GM21447 (cell line): ENCODE measurements around the gene CADM4.
A peak's percentile ranks its signal among the peaks of the same experiment; 100 is the strongest.
"Not testable (repeated sequence)": the region's sequence is repeated elsewhere in the genome, so short reads cannot be mapped to it uniquely, and the experiment has no call there.

ENCODE experiments used
- ATAC-seq: cut with Tn5 transposase; IDR thresholded peaks from one replicate; pipeline ENCODE4 v1.9.1; 2021; ENCODE audit not compliant: unreplicated experiment

The CADM4 gene

GRCh38 chr19:43589678-43590077 lies 50.0 kb downstream of the CADM4 start:
- no peak for ATAC-seq

- no peak for ATAC-seq
Measured at GRCh38 chr19:43589277-43589676, 50.4 kb downstream of the CADM4 start.

DNA sequence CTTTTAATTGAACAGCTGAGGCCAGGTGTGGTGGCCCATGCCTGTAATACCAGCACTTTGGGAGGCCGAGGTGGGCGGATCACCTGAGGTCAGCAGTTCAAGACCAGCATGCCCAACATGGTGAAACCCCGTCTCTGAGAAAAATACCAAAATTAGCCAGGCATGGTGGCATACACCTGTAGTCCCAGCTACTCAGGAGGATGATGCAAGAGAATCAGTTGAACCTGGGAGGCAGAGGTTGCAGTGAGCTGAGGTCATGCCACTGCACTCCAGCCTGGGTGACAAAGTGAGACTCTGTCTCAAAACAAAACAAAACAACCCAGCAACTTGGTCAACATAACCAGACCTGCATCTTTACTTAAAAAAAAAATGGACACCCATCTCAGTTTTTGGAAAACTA lies 52.6 kb downstream of the CADM4 start:
- ATAC-seq, result not testable (repeated sequence)

DNA sequence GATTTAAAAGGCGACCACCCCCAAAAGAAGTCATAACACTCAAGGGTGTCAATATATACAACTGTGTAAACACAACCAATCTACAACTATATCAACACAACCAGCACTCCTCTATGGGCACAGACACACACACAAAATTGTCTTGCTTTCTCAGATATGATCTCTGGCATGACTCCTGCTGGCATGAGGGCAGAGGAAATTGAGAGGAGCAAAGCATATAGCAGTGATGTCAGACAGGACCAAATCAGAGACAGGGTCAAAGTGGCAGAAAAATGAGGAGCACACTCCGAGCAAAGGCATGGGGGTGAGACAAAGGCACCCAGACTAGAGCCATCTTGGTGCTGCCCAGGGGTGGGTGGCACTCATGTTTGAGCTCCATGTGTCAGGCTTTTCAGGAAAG lies 53.3 kb downstream of the CADM4 start:
- ATAC-seq, result no peak

DNA sequence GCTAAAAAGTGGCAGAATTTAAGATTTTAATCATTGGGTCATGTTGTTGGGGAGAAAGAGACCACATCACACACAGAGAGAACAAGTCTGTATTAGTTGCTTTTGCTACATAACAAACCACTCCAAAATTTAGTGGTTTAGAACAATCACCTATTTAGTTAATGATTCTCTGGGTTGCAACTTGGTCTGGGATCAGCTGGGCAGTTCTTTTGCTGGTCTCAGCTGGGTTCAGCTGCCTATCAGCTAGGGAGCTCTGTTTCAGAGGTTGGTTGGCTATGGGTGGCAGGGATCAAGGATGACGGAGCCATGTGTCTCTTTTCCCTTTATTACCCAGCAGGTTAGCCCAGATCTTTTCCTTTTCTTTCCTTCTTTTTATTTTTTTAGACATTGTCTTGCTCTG lies 55.2 kb downstream of the CADM4 start:
- ATAC-seq, result no peak

DNA sequence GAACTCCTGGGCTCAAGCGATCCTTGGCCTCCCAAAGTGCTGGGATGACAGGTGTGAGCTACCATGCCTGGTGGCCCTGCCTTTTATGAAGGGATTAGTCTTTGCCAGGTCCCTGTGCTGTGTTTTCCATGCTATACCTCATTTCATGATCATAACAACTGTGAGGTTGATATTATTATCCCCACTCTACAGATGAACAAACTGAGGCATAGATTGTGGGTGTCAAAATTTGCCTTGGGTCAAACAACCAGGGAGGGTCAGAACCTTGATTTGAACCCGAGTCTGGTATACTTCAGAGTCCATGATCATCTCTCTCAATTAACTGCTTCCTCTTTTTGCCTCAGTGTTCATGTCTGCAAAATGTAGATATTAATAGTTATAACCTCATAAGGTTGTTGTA lies 57.2 kb downstream of the CADM4 start:
- no peak for ATAC-seq

DNA sequence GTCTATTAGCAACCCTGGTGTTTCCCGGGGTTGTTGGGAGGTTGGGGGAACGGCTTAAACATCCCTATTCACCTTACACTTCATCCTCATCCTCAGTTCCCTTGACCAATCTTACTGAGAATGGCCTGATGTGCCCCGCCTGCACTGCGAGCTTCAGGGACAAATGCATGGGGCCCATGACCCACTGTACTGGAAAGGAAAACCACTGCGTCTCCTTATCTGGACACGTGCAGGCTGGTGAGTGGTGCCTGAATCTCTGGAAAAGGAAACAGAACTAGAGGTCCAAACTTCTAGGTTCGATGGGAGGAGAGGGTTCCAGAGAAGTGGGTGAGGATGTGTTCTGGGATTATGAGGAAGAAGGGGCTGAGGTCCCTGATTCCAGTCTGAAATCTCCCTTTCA lies 58.2 kb downstream of the CADM4 start:
- no peak for ATAC-seq

- ATAC-seq, result no peak
Measured at GRCh38 chr19:43578787-43579186, 60.9 kb downstream of the CADM4 start.

DNA sequence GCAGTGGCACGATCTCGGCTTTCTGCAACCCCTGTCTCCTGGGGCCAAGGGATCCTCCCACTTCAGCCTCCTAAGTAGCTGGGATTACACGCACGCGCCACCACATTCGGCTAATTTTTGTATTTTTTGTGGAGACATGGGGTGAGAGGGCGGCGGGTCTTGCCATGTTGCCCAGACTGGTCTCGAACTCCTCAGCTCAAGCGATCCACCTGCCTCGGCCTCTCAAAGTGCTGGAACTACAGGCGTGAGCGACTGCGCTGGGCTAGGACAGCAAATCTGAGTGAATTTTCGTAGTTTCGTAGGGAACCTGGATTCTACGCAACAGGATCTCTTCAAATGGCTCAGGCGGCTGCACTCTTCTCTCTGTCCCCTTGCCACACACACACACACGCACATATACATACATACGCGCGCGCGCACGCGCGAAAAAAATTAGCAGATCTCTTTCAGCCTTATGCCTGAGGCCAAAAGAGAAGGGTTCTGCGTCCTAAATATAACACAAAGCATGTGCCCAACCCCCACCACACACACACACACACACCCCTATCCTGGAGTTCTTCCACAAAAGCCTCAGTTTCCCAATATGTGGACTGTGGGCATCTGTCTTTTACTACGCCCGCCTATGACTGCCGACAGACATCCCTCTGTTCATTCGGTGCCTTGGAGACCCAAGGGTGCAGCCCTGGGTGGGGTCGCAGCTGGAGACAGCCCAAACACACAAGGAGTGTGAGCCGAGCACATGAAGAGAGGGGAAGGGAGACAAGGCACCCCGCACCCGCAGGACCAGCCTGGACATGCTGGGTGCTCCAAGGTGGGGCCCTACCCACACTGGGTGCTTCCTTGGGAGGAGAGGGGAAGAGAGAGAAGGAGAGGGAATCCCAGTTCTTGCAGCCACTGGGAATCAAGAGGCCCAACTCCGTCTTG lies 63.4 kb downstream of the CADM4 start:
- no peak for ATAC-seq

DNA sequence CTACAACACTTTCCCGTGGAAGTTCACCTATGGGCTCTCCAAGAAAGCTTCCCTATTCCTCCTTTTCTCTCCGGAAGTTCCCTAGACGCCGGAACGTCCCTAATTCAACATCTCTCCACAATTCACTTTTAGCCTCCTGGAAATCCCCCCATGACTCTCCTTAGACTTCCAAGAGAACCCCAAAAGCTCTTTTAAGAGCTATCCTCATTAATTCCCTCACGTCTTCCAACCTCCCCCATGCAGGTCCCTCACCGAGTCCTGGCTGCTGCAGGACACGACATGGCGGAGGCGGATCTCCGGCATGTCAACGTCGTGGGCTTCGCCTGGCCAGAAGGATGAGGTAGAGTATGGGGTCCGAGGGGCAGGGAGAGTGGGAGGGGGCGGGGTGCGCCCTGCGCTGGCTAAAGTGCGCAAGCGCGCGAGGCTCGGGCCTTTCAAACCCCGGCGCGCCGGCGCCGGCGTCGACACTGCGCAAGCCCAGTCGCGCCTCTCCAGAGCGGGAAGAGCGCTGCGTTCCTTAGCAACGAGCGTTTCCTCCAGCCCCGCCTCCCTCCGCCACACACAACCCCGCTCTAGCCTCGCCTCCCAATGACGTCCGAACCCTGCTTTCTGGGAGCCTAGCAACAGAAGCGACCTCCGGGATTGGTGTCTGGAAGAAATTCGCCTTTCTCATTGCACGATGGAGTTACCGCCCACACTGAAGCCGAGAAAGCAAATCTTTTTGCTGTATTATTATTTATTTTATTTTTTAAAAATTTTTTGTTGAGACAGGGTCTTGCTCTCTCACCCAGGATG lies 64.3 kb downstream of the CADM4 start, which contains the start of the genes PINLYP and XRCC1:
Gene PINLYP (plus strand): TSS at position 646 of the 795 bp plus-strand sequence. CDS start 1,391 bp downstream, outside the sequence.
Gene XRCC1 (minus strand): TSS at position 372 of the 795 bp plus-strand sequence. CDS start 69 bp downstream, at position 303.
- ATAC-seq, result peak; percentile 93

DNA sequence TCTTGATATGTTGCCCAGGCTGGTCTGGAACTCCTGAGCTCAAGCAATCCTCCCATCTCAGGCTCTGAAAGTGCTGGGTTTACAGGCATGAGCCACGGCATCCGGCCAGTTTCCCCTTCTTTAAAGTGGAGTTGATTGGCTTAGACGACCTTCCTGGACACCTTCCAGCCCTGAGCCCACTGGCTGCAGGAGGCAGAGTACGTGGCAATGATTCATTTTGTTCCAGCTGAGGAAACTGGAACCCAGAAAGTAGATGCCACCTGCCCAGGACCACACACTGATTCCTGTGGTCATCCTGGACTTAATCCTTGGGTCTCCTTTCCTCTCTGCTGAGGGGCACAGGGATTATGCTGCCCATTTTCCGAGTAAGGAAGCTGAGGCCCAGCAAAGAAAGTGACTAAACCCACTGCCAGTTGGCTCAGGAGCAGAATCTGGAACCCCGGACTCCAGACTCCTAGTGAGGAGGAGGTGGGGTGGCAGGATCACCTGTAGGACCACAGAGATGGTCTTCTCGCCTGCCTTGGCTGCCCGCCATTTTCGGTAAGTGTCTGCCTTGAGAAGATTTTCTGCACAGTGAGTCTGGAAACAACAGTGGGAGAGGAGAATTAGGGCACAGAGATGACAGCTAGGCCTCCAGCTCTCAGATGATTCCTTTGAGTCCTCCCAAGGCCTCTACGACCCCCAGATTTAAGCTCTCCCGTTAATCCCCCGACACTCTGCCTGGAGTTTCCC lies 65.1 kb downstream of the CADM4 start:
- no peak for ATAC-seq
